Psoas muscle (tissue), 8 donors: Measurements from ENCODE around the gene KIF23. TPM values are rescaled to one million over a fixed set of nuclear protein-coding genes. Genes with fewer than 3 reads are reported as not detected.

Experiments
- ATAC-seq, 4 donors: fragments of 200-7000 bp; cut with Tn5 transposase; one replicate each; pipeline ENCODE4 v1.9.1; 2020; ENCODE audit warnings: moderate library complexity in 3 of 4, mild to moderate bottlenecking in 2 of 4
- DNase-seq, 2 donors: peaks; one replicate each; pipeline ENCODE4 v3.0.0-alpha.2; 2020
- H3K27ac ChIP-seq: fragments of 200-600 bp; one replicate; pipeline ENCODE4 v1.8.0; 2022
- H3K27me3 ChIP-seq, 3 donors: fragments of 200-600 bp in 1 of 3; one replicate each; pipeline versions ENCODE4 v1.6.1 to v1.8.0; 2013 to 2022; ENCODE audit warnings: low read length in 2 of 3, mild to moderate bottlenecking in 2 of 3, moderate library complexity in 1 of 3; ENCODE audit not compliant: insufficient read depth in 3 of 3
- H3K36me3 ChIP-seq, 2 donors: fragments of 200-600 bp in 1 of 2; one replicate each; pipeline versions ENCODE4 v1.6.1 to v1.8.0; 2013 to 2022; ENCODE audit warnings: low read depth in 1 of 2, mild to moderate bottlenecking in 1 of 2, moderate library complexity in 1 of 2; ENCODE audit not compliant: insufficient read depth in 1 of 2
- H3K4me1 ChIP-seq: fragments of 200-600 bp; one replicate; pipeline ENCODE4 v1.8.0; 2022
- H3K4me3 ChIP-seq: fragments of 200-600 bp; one replicate; pipeline ENCODE4 v1.8.0; 2022; ENCODE audit warnings: mild to moderate bottlenecking
- H3K9me3 ChIP-seq: fragments of 200-600 bp; one replicate; pipeline ENCODE4 v1.8.0; 2022
- CTCF ChIP-seq: fragments of 200-600 bp; IDR thresholded peaks from one replicate; pipeline ENCODE4 v1.8.0; 2022; ENCODE audit warnings: antibody characterized with exemption
- WGBS, 3 donors: extraction: QIAGEN DNeasy Blood & Tissue Kit; methylation state at CpG; one replicate each; pipeline versions ENCODE4 v1.1.6 to v1.1.7; 2013; 5-methylcytosine and 5-hydroxymethylcytosine counted together
- intact Hi-C, 2 donors: fragments of 100-400 bp; cut with DNase I; formaldehyde crosslinking; loops; one replicate each; pipeline versions ENCODE4 v1.11.0 to v1.14.2; 2022
- polyA plus RNA-seq, 3 donors: library from polyadenylated mRNA; stranded (reverse); fragments of 200-250 nt; gene quantifications; one replicate each; pipeline ENCODE4 v1.2.3, GENCODE V29; 2013
- total RNA-seq, 4 donors: library from RNA; stranded (reverse); fragmentation: NEBNext Ultra II Directional in 2 of 4; extraction: Animal tissue kit (Norgen Biotek cat#: 25700) in 2 of 4; gene quantifications; one replicate each; pipeline versions ENCODE4 v1.2.1 to v1.2.4, GENCODE V29; 2021 to 2023
- donor health status: healthy with polysubstance abuse.
- donor health status: DM: no; HTN: no; CAD: no; lungs with moderate emphysema.
- donor health status: Bipolar disorder and iron deficiency.
- donor health status: healthy.
- donor health status: DM: yes; HTN: yes; CAD: no.
- donor health status: DM: no; HTN: no; CAD: no.
- donor health status: DM: no; HTN: no; CAD: no.
- donor health status: DM: yes; HTN: yes; CAD: no.

Gene KIF23
- total and polyA plus RNA-seq, 7 donors, result 0.04 to 0.69 (median 0.41) TPM; not detected in 1

GRCh38 chr15:69407719-69408400 is 6.3 kb upstream of the KIF23 start:
- 91 to 94% (median 92%) methylated on average over 3 of the region's 3 CpGs for WGBS, 3 donors
- Histone ChIP-seq H3K4me1 (no peaks in the 10 kb centered on the region), H3K27me3 (no peaks in the 10 kb centered on the region), H3K4me3 (no peak overlapping the region), H3K27ac (no peak overlapping the region), H3K36me3 (no peaks in the 10 kb centered on the region), H3K9me3 (no peaks in the 10 kb centered on the region)
- intact Hi-C loops, result no loop called here
- TF ChIP-seq CTCF, result no peak
- ATAC-seq (no peak), DNase-seq (no peak)

- no peak for TF ChIP-seq CTCF
- H3K4me1 ChIP-seq, result no peaks in the 10 kb centered on the region
- WGBS, 3 donors, result 70 to 74% (median 73%) methylated on average over 3 of the region's 3 CpGs
- no peak for DNase-seq
- H3K9me3 ChIP-seq, result no peaks in the 10 kb centered on the region
- intact Hi-C loops, result no loop called here
- no peak overlapping the region for H3K27ac ChIP-seq
- H3K36me3 ChIP-seq, result no peaks in the 10 kb centered on the region
- H3K4me3 ChIP-seq, result no peak overlapping the region
- no peaks in the 10 kb centered on the region for H3K27me3 ChIP-seq
- ATAC-seq, result no peak
Measured at GRCh38 chr15:69408841-69409240, 5.3 kb upstream of the KIF23 start.

- intact Hi-C loops, result no loop called here
- peaks cover 0 to 9% (median 0%) of the 10 kb centered on the region in 3 donors for H3K27me3 ChIP-seq
- peak; percentile 35 to 79 (median 68) for ATAC-seq
Measured at GRCh38 chr15:69410248-69410874, 3.8 kb upstream of the KIF23 start.

GRCh38 chr15:69412274-69412673 is 1.9 kb upstream of the KIF23 start:
- H3K9me3 ChIP-seq, result no peaks in the 10 kb centered on the region
- no peak for ATAC-seq
- H3K4me1 ChIP-seq, result no peaks in the 10 kb centered on the region
- TF ChIP-seq CTCF, result no peak
- intact Hi-C loops, result no loop called here
- H3K36me3 ChIP-seq, result no peaks in the 10 kb centered on the region
- no peak overlapping the region for H3K4me3 ChIP-seq
- no peak overlapping the region for H3K27ac ChIP-seq
- peaks cover 0 to 16% (median 0%) of the 10 kb centered on the region in 3 donors for H3K27me3 ChIP-seq
- no peak for DNase-seq

More at GRCh38 chr15:69410248-69410874, 3.8 kb upstream of the KIF23 start:
- Histone ChIP-seq H3K9me3 (no peaks in the 10 kb centered on the region), H3K4me3 (no peak overlapping the region), H3K27ac (no peak overlapping the region), H3K4me1 (no peaks in the 10 kb centered on the region), H3K36me3 (no peaks in the 10 kb centered on the region)
- 34 to 46% (median 37%) methylated on average over 9 of the region's 9 CpGs for whole genome bisulfite sequencing, 3 donors
- no peak for DNase-seq
- peak; percentile 24 for TF ChIP-seq CTCF
